ENCODE data around the gene CHDH.

Gene CHDH

DNA sequence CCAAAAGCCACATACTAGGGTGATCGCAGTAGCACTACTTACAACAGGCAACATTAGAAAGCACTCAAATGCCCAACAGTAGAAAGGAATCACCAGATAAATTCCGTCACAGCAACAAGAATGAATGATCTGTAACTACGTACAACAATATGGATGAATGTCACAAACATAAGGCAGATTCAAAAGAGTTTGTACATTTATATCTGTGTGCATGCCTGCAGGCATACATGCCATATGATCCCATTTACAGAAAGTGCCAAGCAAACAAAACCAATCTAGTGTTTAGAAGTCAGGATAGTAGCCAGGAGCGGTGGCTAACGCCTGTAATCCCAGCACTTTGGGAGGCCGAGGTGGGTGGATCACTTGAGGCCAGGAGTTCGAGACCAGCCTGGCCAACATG, 3.7 kb upstream of the CHDH start:
- DNase-seq (ENCODE audit: low spot score): no peak

DNA sequence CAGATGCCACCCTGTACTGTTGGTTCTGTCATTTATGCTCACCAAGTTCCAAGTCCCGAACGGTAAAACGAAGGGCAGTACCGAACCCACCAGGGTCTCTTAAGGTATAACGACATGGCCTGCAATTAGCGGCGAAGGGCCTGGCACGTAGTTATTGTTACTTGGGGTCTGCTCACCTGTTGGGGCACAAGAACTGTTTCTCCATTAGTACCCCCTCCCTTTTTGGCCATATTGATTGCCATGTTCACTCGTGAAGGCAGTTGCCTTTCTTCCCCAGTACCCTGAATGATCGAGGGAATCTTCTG, 584 bp upstream of the CHDH start:
- no peak for DNase-seq (ENCODE audit: low spot score)

DNA sequence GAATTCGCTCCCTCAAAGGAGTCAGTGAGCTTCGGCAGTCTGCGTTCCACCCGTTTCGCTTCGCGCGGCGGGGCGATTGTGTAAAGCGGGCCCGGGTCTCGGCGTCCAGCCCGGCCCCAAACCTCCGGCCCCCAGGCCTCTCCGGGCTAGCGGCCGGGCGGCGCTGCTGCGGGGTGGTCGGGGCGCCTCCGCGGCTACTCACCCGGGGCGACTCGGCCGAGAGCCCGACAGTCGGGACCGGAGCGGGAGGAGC, 412 bp downstream of the CHDH start:
- no peak for DNase-seq (ENCODE audit: low spot score)

DNA sequence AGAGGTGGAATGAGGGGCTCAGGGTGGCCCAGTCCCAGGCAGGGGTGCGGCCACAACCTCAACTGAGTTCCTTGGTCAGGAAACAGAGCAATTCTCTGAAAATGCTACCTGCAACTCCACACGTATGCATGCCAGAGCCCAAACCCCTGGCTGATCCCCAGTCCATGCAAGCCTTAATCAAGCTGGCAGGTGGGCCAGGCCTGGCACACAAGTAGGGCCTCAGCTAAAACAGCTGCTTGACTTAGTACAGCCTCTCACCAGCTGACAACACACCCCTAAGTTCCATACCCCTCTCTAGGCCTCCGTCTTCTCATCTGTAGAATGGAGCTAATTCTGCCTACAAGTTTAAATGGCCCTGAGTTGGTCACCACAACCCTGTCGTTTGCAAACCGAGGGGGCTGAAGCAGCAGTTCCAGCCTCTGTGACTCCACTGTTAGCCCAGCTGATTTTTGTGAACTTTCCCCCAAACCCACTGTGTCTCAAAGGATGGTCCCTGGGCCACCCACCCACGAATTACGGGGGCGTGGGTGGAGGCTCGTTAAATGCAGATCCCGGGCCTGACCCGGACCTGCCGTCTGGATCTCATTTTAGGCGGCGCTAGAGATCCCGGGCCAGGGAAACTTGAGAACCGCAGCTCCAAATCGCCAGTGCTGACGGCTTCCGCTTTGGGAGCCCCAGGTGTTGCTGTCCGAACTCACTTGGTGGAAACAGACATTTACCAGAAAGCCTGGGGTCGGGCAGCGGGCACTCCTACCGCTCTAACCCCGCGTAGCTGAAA, 927 bp downstream of the CHDH start:
- peak; percentile 60 for DNase-seq (ENCODE audit: low spot score)

DNA sequence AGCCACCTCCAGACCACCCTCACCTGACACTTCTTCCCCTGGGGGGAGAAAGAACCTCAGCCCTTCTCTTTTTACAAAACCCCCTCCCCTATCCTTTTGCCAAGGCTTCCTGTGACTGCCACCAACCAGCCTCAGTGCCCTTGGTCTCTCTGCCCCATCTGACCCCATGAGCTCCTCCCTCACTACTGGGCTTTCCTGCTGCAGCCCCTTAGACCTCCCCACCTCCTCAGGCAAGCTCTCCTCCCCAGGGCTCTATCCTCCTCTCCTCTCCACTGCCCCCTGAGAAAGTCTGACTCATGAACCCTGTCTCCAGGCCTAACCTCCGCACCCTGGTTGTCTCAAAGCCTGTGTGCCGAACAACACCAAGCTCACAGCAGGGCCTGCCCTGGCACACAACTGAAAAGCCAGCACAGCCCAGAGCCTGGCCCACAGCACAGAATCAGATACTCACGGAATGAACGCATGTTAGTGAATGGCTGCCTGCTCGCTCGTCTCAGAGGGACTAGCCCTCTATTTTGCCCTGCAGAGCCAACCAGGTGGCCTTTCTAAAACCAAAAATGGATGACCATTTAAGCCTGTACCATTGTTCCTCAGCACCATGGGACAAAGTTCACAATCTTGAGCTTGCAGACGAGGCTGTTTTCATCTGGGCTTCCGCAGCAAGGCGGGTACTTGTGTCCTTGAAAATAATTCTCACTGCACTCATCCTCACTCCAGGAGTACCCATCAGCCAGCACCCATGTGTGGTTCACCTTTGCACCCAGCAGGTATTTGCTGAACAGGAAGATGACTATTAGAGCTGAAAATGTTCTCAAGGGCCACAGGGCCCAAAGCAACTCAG, 1.7 kb downstream of the CHDH start:
- peak; percentile 57 for DNase-seq (ENCODE audit: low spot score)

DNA sequence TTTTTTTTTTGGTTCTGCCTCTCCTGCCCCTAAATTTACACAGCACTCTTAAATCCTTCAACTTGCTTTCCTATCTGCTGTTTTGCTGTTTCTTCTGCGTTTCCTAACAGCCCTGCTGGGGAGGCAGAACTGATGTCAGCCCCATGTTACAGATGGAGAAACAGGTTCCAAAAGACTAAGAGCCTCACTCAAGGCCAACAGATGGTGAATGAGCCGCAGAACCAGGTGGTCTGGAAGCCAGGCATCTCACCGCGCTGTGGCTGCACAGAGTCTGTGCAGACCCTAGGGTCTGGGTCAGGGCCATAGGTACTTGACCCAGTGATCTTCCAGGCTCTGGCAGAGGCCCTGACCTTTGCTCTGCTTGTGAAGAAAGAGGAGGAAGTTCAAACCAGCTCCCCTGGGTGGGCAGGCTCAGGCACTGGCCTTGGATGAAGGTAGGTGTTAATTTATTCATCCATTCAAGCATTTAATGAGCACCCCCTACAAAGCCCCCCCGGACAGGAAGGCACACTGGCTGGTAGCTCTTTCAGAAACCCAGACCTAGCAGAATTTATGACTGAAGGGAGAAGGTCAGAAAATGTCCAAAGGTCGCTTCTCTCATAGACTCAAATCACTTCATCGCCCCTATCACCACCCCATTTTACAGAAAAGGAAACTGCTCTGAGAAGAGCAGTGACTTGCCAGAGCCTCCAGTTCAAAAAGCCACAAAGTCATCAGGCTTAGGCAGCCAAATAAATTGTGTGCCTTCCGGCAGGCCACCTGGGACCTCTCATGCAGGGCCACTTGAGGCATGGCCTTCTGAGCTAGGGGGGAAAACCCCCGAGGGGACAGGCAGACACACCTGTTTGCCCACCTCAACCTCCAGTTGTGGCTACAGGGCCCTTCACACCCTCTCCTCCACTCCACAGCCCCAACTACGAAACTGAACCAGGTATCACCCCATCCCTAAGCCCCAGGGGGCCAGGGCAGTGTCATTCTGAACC, 2.7 kb downstream of the CHDH start:
- DNase-seq (ENCODE audit: low spot score): peak; percentile 53

DNA sequence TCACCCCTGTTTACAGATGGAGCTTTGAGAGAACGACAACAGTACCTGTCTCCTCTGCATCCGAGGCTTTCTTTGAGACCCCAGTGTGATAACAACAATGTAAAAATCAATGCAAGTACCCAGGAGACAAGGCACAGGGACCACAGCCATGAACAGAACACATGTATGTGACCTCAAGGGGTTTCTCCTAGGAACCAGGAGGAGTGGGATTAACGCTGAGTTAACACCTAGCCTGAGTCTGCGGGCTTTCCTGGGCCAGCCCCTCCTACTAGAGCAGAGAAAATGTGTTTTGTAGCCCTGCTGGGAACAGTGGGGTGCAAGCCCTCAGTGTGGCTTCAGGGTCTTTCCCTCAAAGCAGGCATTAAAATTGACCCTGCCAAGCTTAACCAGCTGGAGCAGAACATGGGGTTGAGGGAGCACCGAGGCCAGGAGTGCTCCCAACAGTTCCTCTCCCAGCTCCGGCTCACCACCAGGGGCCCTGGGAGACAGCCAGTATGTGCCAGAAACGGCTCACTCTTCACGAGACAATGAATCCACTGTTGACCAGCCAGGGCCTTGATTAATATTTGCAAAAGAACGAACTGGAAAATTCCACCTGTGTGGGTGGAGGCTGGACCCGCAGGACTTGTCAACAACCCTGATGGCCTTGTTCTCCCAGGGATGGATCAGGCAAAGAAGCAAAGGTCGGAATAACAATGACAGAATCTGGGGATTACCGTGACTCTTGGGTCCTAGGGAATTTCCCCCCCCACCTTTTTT, 3.6 kb downstream of the CHDH start:
- peak; percentile 95 for DNase-seq (ENCODE audit: low spot score)

DNA sequence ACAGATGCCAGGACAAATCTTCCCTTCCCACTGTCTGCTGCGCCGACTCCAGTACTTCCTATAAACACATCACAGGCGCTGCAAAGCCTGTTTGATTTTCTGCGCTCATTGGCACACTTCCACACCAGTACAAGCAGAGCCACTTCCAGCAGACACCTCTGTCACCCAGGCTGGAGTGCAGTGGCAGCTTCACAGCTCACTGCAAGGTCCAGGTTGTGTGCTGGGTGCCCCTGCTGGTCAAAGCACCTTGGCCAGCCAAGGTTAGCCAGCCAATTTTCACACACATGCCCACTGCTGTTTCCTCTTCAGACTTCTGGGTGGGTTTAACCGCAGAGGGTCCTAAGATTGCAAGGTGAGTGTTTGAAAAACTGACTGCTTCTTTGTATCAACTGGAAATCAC, 4.9 kb downstream of the CHDH start:
- no peak for DNase-seq (ENCODE audit: low spot score)

DNA sequence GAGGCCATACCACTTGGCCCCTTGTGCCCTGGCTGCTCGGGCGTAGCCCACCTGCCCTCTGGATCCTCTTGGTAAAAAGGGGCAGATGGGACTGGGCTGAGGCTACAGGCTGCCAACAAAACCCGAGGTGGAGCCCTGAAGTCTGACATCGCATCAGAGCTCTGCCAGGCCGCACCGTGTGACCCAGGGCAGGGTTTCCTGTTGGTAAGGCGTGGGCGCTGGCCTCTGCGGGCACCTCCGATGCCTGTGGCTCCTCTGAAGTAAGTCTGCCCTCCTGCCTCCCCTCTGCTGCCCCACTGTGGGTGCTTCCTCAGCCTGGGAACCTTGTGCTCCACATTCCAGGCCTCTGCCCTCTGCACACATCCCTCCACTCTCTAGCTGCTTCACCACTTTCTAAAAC, 8.9 kb downstream of the CHDH start:
- DNase-seq (ENCODE audit: low spot score): no peak

DNA sequence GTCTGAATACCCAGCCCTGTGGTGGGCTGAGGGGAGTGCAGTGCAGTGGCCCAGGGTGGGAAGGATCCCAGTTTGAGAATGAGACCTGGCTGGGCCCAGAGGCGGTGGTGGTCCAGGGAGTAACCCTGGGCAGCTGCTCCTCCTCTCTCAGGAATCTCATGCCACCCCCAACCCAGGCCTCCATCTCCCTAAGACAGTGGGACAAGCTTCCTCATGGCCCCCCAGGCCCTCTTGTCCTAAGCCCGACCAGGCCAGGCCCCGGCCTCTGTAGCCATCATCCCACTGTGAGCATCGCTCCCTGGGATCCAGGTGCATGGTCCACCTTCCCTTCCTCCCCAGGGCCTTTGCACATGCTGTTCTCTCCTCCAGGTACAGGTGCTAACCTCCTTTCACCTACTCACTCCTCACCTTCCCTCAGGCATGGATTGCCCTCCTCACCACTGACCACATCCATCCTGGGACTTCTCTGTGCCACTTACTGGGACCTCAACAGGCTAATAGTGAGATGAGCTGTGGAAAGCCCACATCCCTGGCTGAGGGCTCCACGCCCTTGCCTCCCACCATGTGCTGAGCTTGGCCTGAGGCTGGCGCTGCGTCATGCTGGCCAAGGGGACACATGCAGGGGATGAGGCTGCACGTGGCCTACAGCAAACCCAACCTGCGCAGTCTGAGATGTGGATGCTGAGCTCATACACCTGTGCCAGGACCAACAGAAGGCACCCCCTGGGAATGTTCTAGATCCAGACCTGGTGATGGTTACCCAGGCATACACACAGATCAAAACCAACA, 9.9 kb downstream of the CHDH start:
- no peak for DNase-seq (ENCODE audit: low spot score)

DNA sequence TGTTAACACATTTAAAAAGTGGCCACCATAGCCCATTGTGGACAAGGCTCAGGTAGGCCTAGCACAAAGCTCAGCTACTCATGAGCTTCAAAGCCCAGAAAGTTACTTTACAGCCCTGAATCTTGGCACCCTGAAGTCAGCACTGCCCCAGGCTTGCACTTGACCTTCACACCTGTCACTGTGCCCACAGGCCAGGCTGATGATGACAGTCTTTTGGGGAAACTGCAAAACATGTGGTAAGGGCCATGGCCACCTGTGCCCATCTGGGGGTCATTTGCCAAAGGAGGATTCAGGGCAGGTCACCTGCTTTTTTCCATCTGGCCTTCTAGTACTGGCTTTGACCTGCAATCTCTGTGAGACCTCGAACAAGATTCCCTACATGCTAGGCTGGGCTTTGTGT, 11.0 kb downstream of the CHDH start:
- no peak for DNase-seq (ENCODE audit: low spot score)

DNA sequence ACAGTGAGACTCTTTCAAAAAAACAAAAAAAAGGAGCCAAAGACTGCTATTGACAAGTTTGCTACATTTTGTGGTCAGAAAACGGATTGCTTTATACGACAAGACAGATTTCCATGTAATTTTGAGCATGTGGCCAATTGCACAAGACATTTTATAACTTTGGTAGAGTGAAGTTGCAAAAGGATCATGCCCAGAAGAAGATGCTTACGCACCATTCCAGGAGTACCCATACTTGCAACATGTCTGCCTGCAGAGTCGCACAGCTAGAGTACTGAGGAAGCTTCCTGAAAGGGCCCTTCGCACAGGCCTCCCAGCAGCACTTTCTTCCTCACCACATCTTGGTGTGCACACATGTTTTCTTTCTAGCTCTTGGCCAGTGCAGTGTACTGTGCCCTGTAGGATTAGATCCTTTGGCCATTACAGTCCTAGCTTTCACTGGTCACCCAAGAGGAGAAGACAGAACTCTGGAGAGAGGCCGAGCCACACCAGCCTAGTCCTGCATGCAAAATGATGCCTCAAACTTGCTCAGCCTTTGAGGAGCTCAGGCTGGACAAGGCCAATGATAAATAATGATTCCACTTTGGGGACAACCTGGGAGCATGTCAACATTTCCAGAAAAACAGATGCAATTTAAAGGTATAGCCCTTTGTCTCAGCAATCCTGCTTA, 11.7 kb downstream of the CHDH start:
- DNase-seq (ENCODE audit: low spot score): no peak

DNA sequence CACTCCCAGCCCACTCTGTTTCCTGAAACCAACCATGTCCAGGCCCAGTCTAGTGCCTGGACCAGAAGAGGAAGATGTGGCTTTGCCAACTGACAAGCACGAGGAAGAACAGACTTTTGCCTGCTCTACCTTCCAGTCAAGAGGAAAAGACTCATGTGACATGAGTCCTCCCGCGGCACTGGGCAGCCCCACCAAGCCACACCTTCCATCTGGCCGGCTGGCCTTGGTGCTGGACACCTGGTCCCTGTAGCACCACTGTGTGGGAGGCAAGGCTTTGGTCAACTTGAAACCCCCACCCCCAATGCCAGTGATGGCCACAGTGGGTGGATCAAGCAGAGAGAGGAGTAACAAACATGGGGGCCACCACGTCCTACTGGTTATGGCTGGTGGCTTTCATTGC, 12.5 kb downstream of the CHDH start:
- DNase-seq (ENCODE audit: low spot score): no peak

DNA sequence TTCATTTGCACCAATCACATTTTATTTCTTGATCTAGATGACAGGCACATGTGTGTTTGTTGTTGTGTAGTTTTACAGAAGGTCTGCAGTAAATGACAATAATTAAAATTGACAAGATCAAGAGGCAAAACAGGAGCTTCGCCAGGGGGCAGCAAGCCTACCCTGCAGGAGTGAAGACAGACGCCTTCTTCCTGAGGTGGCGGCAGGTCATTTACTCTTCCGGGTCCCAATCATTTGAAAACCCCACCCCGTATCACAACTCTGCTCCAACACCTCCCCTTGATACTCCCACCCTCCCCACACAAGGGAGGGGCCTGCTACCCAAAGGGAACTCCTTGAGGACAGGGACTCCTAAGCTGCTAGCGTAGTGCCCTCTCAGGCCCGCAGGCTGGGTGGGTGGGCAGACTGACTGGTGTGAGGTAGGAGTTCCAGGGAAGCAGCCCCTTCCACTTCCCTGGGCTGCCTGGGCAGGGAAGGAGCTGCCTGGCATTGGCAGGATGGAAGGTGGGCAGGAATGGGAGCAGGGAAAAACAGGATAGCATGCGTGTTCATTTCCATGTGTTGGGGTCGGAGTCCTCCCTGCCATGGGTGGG, 13.1 kb downstream of the CHDH start:
- DNase-seq (ENCODE audit: low spot score): no peak

DNA sequence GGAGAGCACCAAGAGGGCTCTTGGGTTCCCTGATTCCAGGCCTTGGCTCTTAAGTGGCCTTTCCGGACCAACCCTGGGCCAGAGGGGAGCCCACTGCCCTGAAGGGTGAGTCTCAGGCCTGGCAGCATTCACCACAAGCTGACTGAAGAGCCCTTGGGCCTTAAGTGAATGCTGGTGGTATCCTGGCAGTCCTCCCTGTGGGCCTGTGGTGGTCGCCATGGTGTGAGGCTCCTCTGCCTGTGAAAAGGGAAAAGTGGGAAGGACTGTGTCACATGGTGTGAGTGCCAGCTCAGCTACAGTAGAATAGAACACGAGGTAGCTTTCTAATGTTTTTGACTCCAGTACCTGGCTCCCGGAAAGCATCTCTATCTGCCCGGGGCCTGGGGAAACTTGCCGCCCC, 15.3 kb downstream of the CHDH start:
- DNase-seq (ENCODE audit: low spot score): no peak

DNA sequence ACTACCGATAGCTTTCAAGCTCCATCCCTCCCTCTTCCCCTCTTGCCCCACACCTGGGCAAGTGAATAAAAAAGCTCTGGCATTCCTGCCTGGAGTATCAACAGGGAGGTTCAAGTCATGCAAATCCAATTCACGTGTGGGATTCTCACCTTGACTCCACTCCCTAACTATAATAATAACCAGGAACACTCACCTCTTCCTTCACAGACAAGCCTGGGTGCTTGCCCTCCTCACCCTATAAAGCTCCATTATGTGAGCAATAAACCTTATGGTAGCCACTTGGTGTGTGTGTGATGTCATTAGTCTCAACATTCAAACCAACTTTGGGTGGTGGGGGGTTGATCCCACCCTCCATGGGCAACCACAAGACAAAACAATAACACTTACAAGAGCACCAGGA, 16.6 kb downstream of the CHDH start:
- no peak for DNase-seq (ENCODE audit: low spot score)

DNA sequence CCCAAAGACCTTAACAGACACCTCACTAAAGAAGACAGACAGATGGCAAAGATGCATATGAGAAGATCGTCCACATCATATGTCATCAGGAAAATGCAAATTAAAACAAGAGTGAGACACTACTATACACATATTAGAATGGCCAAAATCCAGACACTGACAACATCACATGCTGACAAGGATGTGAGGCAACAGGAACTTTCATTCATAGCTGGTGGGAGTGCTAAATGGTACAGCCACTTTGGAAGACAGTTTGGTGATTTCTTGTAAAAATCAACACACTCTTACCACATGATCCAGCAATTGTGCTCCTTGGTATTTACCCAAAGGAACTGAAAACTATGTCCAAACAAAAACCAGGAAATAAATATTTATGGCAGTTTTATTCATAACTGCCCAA, 17.6 kb downstream of the CHDH start:
- DNase-seq (ENCODE audit: low spot score): no peak

DNA sequence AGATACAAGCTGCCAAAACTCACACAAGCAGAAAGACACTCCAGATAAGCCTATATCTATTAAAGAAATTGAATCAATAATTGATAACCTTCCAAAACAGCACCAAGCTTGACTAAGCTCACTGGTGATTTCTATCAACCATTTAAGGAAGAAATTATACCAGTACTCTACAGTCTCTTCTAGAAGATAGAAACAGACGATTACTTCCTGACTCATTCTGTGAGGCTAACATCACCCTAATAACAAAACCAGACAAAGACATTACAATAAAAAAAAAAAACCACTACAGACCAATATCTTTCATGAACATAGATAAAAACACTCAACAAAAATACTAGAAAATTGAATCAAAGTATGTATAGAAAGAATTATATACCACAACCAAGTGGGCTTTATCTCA, 20.2 kb downstream of the CHDH start:
- no peak for DNase-seq (ENCODE audit: low spot score)

DNA sequence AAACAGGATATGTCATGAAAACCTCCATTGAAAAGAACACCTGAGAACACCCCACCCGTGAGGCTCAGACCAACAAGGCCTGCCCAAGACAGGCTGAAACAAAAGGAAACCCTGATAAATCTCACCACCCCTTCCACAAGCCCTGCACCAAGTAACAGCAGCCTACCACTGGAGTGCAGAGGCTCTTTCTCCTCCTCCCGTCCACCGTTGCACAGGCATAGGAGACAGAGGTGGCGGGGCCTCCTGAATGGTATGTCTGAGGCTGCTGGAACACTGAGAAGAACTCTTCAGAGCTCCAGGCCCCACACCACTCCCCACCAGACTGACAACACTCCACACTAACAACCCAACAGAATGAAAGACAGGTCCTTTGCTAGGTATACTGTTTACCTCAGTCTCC, 21.4 kb downstream of the CHDH start:
- DNase-seq (ENCODE audit: low spot score): no peak

DNA sequence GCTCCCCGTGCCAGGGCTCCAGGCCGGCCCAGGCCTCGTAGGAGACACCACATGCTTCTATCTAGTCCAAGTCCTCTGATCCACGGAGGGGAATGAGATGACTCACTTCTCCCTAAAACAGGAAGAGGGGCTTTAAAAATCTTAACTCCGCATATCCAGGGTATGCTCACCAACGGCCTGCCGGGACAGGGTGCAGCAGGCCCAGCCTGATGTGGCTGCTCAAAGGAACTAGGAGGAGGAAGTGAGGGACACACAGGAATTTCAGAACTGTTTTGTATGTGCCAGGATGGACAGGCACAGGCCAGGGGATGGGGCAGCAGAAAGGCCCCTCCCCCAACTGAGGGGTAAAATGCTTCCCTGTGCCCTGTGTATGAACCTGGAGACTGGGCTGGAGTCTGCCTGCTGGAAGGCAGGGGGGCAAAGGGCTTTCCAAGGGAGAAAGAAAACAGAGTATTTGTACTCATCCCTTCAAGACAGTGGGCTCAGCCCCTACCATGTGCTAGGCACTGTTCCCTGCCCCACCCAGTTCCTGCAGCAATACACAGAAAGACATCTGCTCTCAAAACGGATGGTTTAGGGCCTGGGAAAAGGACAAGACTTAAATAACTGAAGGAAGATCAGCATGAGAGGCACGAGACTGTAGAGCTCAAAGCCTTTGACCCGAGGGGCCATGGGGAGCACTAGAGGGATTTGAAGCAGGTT, 22.1 kb downstream of the CHDH start:
- DNase-seq (ENCODE audit: low spot score): no peak
